HG03457 (cell line): ENCODE measurements around the gene MKX.
"Not testable (repeated sequence)": the region's sequence is repeated elsewhere in the genome, so short reads cannot be mapped to it uniquely, and the experiment has no call there.

Experiments
- ATAC-seq: cut with Tn5 transposase; IDR thresholded peaks from one replicate; pipeline ENCODE4 v1.9.1; 2021; ENCODE audit warnings: moderate number of reproducible peaks; ENCODE audit not compliant: unreplicated experiment

The MKX gene

DNA sequence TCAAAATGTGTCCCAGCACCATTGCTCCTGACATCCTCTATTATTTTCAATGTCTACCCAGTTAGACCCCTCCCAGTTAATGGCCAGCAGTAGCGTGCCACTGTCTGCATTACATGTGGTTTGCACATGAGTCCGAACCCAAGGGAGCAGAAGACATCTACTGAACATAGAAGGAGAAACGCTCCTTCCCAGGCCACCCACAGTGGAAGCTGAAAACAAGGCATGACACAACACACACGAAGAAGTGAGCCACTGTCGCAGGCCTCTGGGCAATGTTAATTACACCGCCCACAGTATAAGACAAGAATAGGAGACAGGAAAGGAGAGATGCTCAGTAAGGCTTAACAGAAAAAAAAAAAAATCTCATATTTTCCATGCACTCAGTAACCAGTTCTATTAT lies 50.5 kb downstream of the MKX start:
- no peak for ATAC-seq

DNA sequence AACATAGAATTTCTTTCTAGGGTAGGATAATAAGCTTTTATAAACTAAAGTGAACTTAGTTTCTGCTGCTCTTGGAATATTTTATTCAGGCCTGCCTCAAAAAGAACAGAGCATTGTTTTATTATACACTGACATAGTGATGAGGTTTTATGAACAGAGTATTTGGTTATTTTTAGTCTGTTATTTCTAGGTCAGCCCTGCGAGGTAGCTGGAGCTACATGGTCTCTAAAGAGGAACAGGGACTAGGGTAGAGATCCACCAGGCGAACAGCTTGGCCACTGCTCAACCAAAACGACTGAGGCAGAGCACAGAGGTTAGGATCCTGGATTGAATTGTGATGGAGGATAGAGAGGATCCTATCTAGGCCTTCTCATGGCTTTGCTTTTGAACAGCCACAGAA lies 53.0 kb downstream of the MKX start:
- no peak for ATAC-seq

DNA sequence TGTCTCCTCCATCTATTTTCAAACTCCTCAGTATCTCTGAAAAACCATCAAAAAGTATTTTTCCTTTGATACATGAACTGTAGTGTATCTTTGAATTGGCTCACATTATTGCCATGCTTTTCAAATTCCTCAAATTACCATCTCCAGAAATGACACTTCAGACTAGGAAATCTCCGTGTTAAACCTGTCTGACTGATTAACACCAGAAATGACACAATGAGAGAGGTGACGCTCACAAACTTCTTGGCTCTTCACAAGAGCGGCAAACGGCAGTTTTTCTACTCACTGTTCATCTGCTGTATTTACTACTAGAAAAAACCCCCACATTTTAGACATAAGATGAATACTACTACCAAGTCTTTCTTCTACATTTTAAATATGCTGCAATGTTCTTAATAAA lies 56.6 kb downstream of the MKX start:
- ATAC-seq, result no peak

DNA sequence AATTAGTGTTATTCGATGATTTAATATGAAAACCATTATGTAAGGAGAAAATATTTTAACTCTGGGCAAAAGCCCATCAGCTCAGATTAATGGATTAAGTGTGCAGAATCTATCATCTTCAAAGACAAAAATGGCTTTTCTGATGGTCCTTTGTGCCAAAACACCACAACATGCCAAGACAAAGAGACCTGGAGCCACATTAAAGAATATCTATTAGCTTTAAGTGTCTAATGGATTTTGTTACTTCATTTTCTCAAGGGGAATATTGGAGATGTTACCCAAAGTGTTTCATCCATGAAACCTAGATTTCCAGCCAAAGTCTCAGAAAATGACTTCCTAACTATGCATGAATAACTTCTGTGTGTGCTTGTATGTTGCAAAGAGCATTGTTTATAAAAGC lies 57.3 kb downstream of the MKX start:
- no peak for ATAC-seq

GRCh38 chr10:27687743-27688142 lies 57.9 kb downstream of the MKX start:
- ATAC-seq, result no peak

- ATAC-seq, result no peak
These were observed 58.3 kb downstream of the MKX start for GRCh38 chr10:27687326-27687725.

- no peak for ATAC-seq
These were observed 59.9 kb downstream of the MKX start for GRCh38 chr10:27685681-27686080.

GRCh38 chr10:27683226-27683625 lies 62.4 kb downstream of the MKX start:
- no peak for ATAC-seq

- ATAC-seq, result not testable (repeated sequence)
These were observed 63.8 kb downstream of the MKX start for GRCh38 chr10:27681795-27682194.

DNA sequence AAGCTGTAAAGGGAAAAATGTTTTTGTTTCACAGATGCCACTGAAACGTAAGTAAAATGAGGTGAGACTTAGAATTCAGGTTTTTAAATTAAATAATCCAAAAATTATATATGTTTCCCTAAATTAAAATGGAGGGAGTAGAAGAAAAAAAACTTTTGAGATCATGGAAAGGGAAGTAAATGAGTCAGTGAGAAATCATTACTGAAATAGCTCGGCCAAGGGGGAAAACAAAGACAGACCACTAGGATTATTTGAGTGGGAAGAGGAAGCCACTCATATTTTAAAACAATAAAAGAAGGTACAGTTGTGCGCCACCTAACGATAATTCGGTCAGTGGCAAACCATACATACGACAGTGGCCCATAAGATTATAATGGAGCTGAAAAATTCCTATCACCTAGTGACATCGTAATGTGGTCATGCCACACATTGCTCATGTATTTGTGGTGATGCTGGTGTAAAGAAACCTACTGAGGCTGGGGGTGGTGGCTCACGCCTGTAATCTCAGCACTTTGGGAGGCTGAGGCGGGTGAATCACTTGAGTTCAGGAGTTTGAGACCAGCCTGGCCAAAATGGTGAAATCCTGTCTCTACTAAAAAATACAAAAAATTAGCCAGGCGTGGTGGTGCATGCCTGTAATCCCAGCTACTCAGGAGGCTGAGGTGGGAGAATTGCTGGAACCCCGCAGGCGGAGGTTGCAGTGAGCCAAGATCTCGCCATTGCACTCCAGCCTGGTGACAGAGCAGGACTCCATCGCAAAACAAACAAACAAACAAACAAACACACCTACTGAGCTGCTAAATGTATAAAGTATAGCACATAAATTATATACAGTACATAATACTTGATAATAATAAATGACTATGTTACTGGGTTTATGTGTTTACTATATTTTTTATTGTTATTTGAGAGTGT lies 64.7 kb downstream of the MKX start:
- ATAC-seq, result no peak

- no peak for ATAC-seq
These were observed 65.5 kb downstream of the MKX start for GRCh38 chr10:27680006-27680557.

GRCh38 chr10:27679369-27679912 lies 66.2 kb downstream of the MKX start:
- no peak for ATAC-seq

- no peak for ATAC-seq
These were observed 67.5 kb downstream of the MKX start for GRCh38 chr10:27678166-27678565.

DNA sequence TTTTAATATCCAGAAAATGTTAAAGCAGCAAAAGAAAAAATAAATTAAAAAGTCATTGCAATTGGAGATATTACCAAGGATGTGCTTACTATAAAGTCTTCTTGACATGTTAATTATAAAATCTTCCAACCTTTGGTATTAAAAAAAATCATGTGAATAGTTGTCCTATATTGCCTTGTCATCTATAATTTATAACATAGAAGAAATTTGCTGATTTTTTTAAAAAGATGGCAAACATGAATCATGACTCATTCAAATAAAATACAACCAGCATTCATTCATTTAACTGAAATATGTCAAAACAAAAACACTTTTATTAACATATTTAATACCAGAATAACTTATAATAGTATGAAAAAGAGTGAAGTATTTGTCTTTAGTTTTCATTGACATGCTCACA lies 72.6 kb downstream of the MKX start:
- ATAC-seq, result no peak

DNA sequence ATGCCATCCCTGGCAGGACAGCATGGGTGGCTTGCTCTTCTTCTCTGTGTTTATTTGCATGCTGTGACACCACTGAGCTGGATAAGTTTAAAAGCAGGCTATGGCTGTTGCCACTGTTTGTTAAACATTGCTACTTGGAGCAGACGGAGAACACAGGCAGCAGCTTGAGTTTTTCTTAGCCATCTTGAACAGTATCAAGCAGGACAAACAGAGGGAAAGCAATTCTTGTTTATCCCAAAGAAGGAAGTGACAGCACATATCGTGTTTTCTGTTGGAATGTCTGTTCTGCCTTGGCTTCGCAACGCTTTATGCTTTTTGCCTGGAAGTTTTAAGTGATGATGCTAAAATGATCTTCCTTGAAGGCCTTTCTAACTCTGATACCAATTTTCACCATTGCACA lies 73.8 kb downstream of the MKX start:
- ATAC-seq, result no peak

DNA sequence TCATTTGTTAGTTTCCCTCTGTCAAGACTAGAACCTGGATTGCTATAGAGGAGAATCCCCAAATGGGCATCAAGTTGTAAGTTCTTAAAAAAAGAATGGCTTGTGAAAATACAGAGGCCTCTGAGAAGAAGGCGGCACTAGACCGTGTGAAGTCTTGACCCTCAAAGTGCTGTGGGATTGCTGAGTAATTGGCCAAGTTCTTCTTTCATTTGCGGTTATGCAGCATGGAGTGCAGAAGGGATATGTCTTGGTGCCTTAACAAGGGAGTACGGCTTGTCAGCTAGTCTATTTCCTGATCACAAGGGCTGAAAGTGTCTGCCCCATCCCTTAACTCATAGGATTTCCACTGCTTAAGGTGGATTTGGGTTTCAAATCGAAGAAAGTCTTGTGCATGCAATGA lies 81.2 kb downstream of the MKX start:
- ATAC-seq, result no peak

DNA sequence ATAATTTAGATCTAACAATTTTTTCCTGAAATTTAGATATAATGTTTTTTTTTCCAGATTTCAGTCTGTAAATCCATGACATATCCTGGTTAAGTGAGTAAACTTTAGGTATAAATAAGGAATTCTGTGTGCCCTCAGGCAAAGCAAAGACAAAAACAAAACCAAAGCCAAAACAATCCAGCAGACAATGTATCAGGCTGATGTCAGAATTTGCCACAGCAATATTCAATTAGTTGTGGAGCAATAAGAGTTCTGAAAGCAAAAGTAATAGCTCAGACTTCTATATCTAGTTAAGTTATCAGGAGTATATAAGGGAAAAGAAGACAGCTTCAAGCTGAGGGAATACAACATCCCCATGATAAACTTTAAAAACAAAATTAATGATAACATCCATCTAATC lies 82.0 kb downstream of the MKX start:
- no peak for ATAC-seq

- ATAC-seq, result no peak
These were observed 83.9 kb downstream of the MKX start for GRCh38 chr10:27661514-27662286.

GRCh38 chr10:27660711-27661110 lies 84.9 kb downstream of the MKX start:
- ATAC-seq, result no peak

GRCh38 chr10:27660268-27660667 lies 85.4 kb downstream of the MKX start:
- no peak for ATAC-seq

DNA sequence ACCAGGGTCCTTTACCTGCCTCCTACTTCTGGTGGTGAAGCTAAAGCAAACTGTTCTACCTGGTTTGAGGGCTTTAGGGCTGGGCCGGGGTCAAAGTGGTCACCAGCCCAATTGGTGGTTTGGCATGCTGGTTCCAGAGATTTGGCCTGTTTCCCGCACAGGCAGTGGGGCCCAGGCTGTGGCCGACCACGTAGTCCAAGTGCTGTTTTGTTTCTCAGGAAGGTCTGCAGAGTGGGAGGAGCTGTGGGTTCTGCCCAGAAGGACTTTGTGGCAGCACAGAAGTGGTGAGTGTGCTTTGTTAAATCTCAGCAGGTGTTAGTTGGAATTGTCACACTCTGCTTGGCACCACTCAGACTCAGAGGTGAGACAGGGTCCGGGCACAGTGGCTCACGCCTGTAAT lies 85.8 kb downstream of the MKX start:
- ATAC-seq, result no peak

- ATAC-seq, result no peak
These were observed 86.8 kb downstream of the MKX start for GRCh38 chr10:27658788-27659187.
